C1 segment of cervical spinal cord (tissue), 14 donors: ENCODE data around the gene PDE5A.

Source experiments
- DNase-seq, 14 donors: peaks; one replicate each; lab custom pipeline; 2025; lab: John Stamatoyannopoulos, UW

The PDE5A gene

DNA sequence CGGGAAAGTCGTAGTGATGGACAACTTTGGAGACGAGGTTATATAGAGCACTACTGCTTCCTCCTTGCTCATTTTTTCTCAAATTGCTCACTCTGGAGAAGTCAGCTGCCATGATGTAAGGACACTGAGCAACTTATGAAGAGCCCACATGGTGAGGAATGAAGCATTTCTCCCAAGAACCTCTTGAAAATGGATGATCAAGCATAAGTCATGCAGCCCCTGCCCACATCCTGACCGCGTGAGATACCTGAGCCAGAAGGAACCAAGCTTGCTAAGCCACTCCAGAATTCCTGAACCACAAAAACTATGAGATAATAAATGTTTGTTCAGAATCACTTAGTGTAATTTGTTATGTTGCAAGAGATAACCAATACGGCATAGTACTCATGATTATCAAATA is 42.8 kb downstream of the PDE5A start:
- no peak for DNase-seq

GRCh38 chr4:119581190-119581873 is 47.3 kb downstream of the PDE5A start:
- no peak for DNase-seq

DNA sequence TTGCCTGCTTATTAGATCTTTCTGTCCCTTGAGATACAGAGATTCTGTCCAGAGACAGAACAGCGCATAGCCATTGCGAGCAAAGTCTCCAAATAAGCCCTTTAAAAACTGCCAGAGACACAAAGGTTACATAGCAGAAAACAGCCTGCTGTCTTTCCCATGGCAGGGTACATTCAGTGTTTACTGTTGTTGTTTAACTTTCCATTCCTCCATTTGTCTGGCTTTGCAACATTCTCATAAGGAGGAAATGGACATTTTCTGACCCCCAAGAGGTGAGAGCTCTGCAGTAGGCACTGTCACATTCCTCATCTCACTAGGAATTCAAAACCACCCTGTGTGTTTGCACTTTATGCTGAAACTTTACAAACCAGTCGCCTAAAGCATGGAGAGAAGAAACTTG is 48.3 kb downstream of the PDE5A start:
- DNase-seq = no peak

DNA sequence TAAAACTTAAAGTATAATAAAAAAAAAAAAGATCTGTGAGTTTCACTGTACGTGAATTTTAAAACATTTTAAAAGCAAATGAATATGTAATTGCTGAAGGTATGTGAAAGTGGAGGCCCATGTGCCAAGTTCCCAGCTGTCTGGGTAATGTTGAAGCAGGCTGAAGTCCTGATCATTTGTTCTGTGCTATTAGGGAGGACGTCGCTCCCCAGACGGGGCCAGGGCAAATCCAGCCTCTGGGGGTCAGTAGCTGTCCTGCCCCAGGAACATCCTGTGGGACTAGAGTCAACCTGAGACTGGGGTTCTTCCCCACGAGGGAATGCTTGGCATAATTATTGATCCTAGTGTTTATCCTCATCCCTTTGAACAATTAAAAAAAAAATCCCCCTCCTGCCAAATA is 48.8 kb downstream of the PDE5A start:
- no peak for DNase-seq

GRCh38 chr4:119570401-119570800 is 58.2 kb downstream of the PDE5A start:
- no peak for DNase-seq

GRCh38 chr4:119564106-119564505 is 64.5 kb downstream of the PDE5A start:
- DNase-seq = no peak

DNA sequence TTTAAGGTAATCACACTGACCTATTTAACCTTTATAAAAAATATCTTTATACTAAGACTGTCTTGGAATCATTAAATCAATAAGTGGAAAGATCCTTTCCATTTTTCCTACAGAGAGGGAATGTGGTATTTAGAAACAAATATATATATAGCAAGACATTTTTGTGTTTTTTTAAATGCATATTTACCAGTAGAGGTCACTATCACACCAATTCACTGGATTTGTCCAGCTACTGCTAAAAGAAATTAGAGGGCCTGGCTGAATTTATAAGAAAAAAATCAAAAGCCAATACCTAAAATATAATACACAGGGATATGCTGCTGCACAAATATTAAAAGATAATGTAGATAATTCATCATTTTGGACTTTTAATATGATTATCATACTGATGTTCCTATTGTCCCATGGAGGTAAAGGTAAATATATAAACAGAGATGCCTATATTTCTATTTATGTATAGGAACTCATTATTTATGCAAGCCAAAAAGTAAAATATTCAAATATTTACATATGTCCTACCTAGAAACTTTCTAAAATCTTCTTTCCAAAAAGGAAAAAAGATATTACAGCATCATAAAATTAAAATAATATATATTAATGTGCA is 69.5 kb downstream of the PDE5A start:
- no peak for DNase-seq

DNA sequence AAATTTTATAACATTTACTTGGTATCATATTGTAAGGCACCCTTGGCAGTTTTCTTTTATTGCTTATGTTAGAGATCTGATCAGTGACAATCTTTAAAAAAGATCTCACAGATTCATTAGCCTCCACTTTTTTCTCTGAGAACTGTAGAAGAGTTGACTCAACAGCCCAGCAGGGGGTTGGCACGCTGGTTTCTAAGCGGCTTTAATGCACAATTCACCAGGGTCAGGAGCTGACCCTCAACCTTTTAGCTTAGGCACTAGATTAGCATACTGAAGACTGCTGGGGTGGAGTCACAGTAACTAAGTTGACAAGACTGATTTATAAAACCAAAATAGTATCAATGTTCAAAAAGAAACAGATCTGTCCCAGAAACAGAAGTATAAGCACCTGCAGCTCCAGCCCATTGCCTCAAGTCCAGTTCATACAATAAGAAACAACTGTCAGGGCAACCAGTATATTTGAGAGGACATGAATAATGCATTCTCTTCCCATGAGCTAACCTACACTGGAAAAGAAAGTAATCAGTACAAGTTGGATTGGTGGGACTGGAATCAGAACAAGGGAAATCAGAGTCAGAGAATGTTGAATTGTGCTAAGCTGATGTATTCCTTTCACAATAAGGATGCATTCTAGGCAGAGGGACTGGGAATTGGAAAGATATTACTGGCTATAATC is 77.6 kb downstream of the PDE5A start:
- DNase-seq = no peak

DNA sequence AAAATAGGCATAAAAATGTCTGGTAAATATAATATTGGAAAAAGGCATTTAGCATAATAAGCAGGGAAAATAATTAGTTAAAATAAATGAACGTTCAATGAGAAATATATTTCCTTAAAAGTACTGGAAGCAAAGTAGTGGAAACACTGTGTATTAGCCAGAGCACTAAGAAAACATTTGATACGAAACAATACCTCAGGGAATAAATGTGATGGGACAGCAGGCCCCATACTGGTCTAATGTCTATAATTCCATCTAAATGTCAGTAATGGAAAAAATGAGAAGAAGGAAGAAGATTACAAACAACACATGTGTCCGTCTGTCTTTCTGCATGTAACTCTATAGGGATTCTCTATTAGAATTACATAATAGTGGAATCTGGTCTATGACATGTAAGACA is 79.0 kb downstream of the PDE5A start:
- no peak for DNase-seq

DNA sequence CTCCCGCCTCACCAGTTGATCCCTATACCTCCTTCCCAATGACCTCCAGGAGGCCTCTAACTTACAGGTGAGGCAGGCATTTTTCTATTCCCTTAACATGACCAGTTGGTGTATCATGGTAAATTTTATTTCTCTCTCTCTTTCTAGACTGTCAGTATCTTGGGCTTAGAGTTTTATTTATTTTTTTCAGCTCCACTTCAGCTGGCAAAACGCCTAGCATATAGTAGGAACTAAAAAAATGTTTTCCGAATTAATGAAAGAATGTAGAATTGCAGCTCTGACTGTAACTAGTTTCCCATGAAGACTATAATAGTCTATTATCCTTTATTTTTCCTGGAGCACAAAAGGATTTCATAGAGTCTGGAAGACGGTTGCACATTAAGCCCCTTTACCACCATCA is 84.8 kb downstream of the PDE5A start:
- DNase-seq = no peak

GRCh38 chr4:119543187-119543586 is 85.4 kb downstream of the PDE5A start:
- no peak for DNase-seq

DNA sequence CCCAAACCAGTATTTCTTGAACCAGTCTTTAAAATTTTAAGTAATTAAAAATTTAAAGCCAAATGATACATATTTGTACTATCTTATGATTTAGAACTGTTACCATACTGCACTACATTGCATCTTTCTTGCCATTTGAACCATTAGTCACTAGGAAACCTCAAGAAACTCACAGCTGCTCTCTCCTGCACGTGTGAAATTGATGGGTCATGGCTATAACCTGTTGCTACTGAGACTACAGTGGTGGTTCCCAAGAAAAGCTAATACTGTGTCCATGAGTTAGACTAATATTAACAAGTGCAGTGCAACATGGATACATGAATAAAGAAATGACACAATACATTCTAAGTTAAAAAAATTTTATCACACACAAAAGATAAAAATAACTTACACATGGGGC is 88.4 kb downstream of the PDE5A start:
- no peak for DNase-seq

- DNase-seq = no peak
Measured at GRCh38 chr4:119537586-119537985, 91.0 kb downstream of the PDE5A start.

- DNase-seq = no peak
Measured at GRCh38 chr4:119536572-119537528, 91.8 kb downstream of the PDE5A start.

DNA sequence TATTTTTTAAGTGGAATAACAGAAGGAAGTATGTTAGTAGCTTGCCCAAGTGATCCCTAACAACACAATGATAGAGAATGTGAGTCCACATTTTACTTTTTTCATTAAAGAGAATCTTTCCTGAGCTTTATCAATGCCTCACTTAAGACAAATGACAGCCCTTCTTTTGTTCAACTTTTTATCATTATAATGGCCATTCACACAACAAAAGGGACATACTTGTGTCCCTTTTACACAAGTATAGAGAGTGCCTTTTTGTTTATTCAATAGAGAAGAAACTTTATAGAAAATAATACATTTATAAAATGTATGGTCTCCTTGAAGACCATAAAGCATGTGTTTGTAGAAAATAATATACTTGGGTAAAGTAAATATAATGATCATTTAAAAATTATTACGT is 96.3 kb downstream of the PDE5A start:
- DNase-seq = no peak

GRCh38 chr4:119529788-119530187 is 98.8 kb downstream of the PDE5A start:
- no peak for DNase-seq

DNA sequence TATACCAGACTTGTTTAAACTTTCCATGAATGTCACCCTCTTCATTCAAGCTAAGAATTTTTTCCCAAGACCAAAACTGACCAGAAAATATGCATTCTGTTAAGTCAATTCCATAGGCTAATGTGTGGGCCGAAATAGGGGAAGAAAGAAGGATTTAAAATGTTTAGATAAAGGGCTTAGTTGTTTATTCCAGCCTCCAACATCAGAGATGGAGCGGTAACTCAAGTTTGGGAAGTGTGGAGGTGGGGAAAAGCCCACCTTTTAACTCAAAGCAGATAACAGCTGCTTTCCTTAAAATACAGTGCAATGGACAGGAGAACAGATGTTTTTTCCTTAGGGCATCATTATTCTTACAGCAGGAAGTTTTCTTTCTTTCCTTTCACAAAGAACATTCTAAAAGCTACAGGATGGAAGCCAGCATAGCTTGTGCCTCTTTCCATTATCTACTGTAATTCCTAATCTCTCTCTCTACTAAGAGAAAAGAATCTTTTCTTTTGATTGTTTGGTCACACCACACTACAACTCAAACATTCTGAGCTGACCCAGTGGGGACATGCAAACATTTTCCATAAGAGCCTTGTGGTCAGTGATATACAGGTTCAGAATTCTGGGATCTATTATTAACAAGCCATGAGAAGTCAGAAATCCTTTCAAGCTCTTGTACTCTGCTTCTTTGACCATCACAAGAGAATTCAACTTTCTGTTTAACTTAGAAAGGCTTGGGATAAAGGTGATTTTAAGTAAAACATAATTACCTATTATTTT is 101.6 kb downstream of the PDE5A start:
- no peak for DNase-seq

DNA sequence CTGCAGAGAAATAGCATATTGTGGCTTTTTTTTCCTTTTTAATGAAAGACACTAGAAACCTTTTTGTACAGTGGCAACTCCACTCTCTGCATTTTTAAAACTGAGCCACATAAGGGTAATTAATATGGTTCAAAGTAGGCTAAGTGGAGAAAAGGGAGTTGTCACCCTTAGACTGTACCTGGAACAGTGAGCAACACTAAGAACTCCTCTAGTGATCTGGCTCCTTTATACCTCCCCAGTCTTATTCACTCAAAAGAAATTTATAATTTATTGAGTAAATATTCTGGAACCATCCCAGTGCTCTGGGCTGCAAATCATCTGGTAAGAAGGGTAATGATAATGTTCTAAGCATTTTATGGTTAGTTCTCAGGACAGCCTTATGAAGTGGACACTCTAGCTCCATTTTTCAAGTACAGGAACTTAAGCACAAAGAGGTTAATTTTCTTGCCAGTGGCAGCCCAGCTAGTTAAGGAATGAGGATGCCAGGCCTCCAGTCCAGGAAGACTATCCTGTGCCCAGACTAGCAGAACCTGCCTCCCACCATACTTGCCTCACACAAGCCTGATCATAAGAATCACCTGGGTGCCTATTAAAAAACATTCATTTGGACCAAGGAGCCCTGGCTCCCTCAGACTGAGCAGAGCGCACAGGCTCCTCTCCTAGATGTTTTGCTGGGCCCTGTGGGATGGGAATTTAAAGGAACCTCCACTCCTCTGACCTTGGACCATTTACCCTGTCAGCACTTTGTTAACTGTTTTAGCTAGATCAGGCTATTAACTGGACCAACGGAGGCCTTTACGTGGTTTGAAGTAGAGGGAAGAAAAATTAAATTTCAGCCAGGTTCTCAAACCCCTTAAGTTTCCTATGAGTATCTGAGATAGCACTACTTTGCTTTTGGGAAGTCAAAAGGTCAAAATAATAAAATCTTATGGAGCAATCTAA is 102.6 kb downstream of the PDE5A start:
- no peak for DNase-seq

DNA sequence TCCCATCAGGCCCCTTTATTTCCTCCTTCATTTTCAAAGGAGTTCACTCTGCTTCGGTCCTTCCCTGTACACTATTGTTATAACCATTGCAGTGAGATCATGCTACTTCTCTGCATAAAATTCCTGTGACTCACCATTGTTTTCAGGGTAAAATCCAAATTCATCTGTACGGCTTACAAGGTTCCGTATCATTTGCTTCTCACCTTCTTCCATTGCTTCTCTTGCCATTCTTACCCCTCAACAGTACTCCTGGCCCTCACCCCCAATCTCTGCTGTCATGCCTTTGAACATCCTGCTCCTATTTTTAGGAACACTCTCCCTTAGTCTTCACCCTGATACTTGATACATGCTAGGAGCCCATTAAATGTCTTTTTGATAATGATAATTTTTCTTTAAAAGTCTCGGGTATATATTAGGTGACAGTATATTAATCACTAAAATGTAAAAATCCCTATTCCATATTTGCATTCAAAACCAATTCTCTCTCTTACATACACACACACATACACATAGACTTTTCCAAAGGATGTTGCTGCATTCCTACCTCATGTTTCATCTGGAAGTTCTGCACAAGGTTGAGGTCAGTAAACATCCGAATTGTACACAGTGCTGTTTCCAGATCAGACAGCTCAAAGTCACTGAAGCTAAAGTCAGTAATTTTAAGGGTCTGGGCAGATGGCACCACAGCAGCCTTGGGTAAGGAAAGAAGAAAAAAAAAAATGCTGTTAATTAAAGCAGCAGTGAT is 103.4 kb downstream of the PDE5A start:
- no peak for DNase-seq
